DOHH2 (cell line): ENCODE data around the gene CNTN1.

Source experiments
- H3F3A ChIP-seq: fragments of 200-600 bp; sonication (generic), shearing (Covaris generic); 2 replicates; pipeline ENCODE4 v1.6.0; 2016; ENCODE audit warnings: antibody characterized with exemption, mild to moderate bottlenecking; ENCODE audit not compliant: control insufficient read depth, insufficient read depth
- H3K27ac ChIP-seq: fragments of 200-600 bp; sonication (generic); 2 replicates; pipeline ENCODE4 v1.5.1; 2014; ENCODE audit warnings: low read depth, mild to moderate bottlenecking, low read length, moderate library complexity
- H3K27me3 ChIP-seq: fragments of 200-600 bp; sonication (generic); 2 replicates; pipeline ENCODE4 v1.6.1; 2014; ENCODE audit warnings: mild to moderate bottlenecking, low read length, mixed read lengths; ENCODE audit not compliant: control insufficient read depth
- H3K36me3 ChIP-seq: fragments of 200-600 bp; sonication (generic); 2 replicates; pipeline ENCODE4 v1.6.1; 2014; ENCODE audit warnings: mild to moderate bottlenecking, low read length, moderate library complexity, mixed read lengths; ENCODE audit not compliant: control insufficient read depth
- H3K4me1 ChIP-seq: fragments of 200-600 bp; sonication (generic); 2 replicates; pipeline ENCODE4 v1.6.1; 2014; ENCODE audit warnings: mild to moderate bottlenecking, low read length, mixed read lengths; ENCODE audit not compliant: control insufficient read depth
- H3K4me2 ChIP-seq: fragments of 200-600 bp; sonication (generic); 2 replicates; pipeline ENCODE4 v1.6.0; 2014; ENCODE audit warnings: mild to moderate bottlenecking, low read length, moderate library complexity
- H3K4me3 ChIP-seq: fragments of 200-600 bp; sonication (generic); 2 replicates; pipeline ENCODE4 v1.5.1; 2014; ENCODE audit warnings: mild to moderate bottlenecking, low read length, mixed read lengths
- H3K79me2 ChIP-seq: fragments of 200-600 bp; sonication (generic); 2 replicates; pipeline ENCODE4 v1.6.1; 2014; ENCODE audit warnings: mild to moderate bottlenecking, low read length, mixed read lengths; ENCODE audit not compliant: control insufficient read depth
- H3K9me2 ChIP-seq: fragments of 200-600 bp; sonication (generic); replicated peaks from 2 replicates; pipeline ENCODE4 v1.6.1; 2014; ENCODE audit warnings: mild to moderate bottlenecking, low read length, mixed read lengths; ENCODE audit not compliant: control insufficient read depth
- H3K9me3 ChIP-seq: fragments of 200-600 bp; sonication (generic); 2 replicates; pipeline ENCODE4 v1.6.1; 2014; ENCODE audit warnings: antibody characterized with exemption, low read length, mixed read lengths; ENCODE audit not compliant: control insufficient read depth, insufficient read depth
- H4K20me1 ChIP-seq: fragments of 200-600 bp; sonication (generic); 2 replicates; pipeline ENCODE4 v1.6.0; 2014; ENCODE audit warnings: low read depth, mild to moderate bottlenecking, antibody characterized with exemption, low read length, moderate library complexity; ENCODE audit not compliant: control insufficient read depth, insufficient read depth
- EZH2phosphoT487 ChIP-seq: fragments of 200-600 bp; sonication (generic); IDR thresholded peaks from 2 replicates; pipeline ENCODE4 v1.6.1; 2017; ENCODE audit warnings: borderline replicate concordance, mild to moderate bottlenecking, antibody characterized with exemption, low read length, moderate library complexity, mixed read lengths
- TF ChIP-seq, protein P1 (sequence below): fragments of 200-600 bp; sonication (generic); IDR thresholded peaks from one replicate; pipeline ENCODE4 v1.5.1; 2014; ENCODE audit warnings: antibody characterized with exemption, mild to moderate bottlenecking, low read depth, low read length; ENCODE audit not compliant: poor library complexity, severe bottlenecking

Gene CNTN1

DNA sequence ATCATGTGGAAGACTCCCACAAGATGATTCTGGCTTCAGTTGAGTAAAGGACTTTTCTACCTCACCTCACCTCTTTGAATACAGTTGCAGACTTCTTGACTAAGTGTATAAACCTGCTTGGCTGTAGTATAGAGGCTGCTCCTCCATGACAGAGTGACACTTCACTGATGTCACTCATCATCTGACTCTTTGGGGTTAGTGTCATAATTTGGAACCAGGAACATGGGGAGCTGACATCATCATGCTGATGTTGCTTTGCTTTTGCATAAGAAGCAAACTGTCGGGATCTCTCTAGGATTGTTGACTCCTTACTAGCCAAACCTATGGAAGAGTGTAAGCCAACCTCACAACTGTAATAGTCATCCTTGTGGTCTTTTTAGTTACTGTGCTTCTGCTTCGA is 420.7 kb downstream of the CNTN1 start:
- Histone ChIP-seq H3K27ac (no peak overlapping the region), H3K79me2 (no peaks in the 10 kb centered on the region), H3K4me1 (no peaks in the 10 kb centered on the region), H3K4me3 (no peak overlapping the region), H3F3A (no peaks in the 10 kb centered on the region), H3K36me3 (no peaks in the 10 kb centered on the region), H3K9me2 (no peaks in the 10 kb centered on the region), H4K20me1 (no peaks in the 10 kb centered on the region), H3K9me3 (no peaks in the 10 kb centered on the region), H3K27me3 (no peaks in the 10 kb centered on the region), H3K4me2 (no peak overlapping the region)
- TF ChIP-seq, protein P1, sequence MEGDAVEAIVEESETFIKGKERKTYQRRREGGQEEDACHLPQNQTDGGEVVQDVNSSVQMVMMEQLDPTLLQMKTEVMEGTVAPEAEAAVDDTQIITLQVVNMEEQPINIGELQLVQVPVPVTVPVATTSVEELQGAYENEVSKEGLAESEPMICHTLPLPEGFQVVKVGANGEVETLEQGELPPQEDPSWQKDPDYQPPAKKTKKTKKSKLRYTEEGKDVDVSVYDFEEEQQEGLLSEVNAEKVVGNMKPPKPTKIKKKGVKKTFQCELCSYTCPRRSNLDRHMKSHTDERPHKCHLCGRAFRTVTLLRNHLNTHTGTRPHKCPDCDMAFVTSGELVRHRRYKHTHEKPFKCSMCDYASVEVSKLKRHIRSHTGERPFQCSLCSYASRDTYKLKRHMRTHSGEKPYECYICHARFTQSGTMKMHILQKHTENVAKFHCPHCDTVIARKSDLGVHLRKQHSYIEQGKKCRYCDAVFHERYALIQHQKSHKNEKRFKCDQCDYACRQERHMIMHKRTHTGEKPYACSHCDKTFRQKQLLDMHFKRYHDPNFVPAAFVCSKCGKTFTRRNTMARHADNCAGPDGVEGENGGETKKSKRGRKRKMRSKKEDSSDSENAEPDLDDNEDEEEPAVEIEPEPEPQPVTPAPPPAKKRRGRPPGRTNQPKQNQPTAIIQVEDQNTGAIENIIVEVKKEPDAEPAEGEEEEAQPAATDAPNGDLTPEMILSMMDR, result no peak
- no peak for TF ChIP-seq EZH2phosphoT487

DNA sequence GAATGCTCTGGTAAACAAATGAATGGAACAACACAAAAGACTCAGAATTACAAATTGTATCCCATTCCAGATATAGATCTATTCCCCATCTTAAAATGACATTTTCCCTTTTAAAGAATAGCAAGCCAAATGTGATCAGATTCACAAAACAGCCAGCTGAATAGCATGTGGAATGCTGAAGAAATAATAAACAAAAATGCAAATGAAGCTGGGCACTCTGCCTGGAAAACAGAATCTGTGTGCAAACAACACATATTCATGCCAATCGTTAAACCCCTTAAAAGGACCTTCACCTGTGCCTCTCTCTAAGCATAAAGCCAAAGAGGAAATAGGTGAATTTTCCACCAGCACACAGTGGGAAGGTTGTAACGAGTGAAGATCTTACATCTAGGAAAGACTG is 428.0 kb downstream of the CNTN1 start:
- no peak overlapping the region for H3K27ac ChIP-seq
- H3K9me3 ChIP-seq, result no peaks in the 10 kb centered on the region
- H3K4me3 ChIP-seq, result no peak overlapping the region
- H4K20me1 ChIP-seq, result no peaks in the 10 kb centered on the region
- H3K4me2 ChIP-seq, result no peak overlapping the region
- H3K27me3 ChIP-seq, result no peaks in the 10 kb centered on the region
- H3F3A ChIP-seq, result no peaks in the 10 kb centered on the region
- H3K4me1 ChIP-seq, result no peaks in the 10 kb centered on the region
- H3K9me2 ChIP-seq, result no peaks in the 10 kb centered on the region
- no peaks in the 10 kb centered on the region for H3K79me2 ChIP-seq
- no peaks in the 10 kb centered on the region for H3K36me3 ChIP-seq
- TF ChIP-seq EZH2phosphoT487, result no peak
- TF ChIP-seq, protein P1, result no peak

DNA sequence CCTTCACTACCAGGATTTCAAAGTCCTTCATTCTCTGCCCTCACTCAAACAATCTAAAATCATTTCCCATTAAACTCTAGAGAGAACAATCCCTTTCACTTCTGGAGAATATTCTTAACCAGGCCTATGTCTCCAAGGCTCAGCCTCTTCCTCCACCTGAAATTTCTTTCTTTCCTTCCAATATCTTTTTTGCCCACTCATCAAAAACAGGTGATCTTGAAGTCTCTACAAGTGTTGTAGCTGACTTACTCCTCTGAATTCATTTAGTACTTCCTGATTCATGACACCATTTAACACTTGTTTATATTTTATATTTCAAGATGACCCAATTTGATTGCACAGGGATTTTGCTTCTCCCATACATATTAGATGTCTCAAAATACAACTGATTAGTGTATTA is 429.1 kb downstream of the CNTN1 start:
- Histone ChIP-seq H3K4me2 (no peak overlapping the region), H3K79me2 (no peaks in the 10 kb centered on the region), H3K9me2 (no peaks in the 10 kb centered on the region), H3K4me1 (no peaks in the 10 kb centered on the region), H3K27me3 (no peaks in the 10 kb centered on the region), H3K4me3 (no peak overlapping the region), H4K20me1 (no peaks in the 10 kb centered on the region), H3F3A (no peaks in the 10 kb centered on the region), H3K9me3 (no peaks in the 10 kb centered on the region), H3K27ac (no peak overlapping the region), H3K36me3 (no peaks in the 10 kb centered on the region)
- TF ChIP-seq EZH2phosphoT487, result no peak
- TF ChIP-seq, protein P1, result no peak
